A673 (cell line): ENCODE data around the gene CFAP161. TPM values are rescaled to one million over a fixed set of nuclear protein-coding genes. Genes with fewer than 3 reads are reported as not detected.

Experiments used
- BruUV-seq: library from RNA; stranded (reverse); fragments of 400-500 nt; replicated peaks from 2 replicates; lab custom pipeline; 2021; lab: Mats Ljungman, UMichigan
- CTCF ChIA-PET: fragments of 300-600 bp; sonication (Branson Sonifier 250); formaldehyde crosslinking; loops from one replicate; lab custom pipeline; 2022; ENCODE audit warnings: antibody characterized with exemption; lab: Charles Lee
- POLR2A ChIA-PET: fragments of 300-600 bp; sonication (Branson Sonifier 250); formaldehyde crosslinking; loops from one replicate; lab custom pipeline; 2022; ENCODE audit warnings: antibody characterized with exemption; ENCODE audit not compliant: low non-redundant PET; lab: Charles Lee
- DNase-seq: peaks from one replicate; pipeline ENCODE4 v3.0.0-alpha.2; 2015; ENCODE audit warnings: low spot score
- H3K27ac ChIP-seq: fragments of 200-600 bp; sonication (generic); 2 replicates; pipeline ENCODE4 v1.5.1; 2016; ENCODE audit warnings: mixed run types, low read depth, mild to moderate bottlenecking, mixed read lengths, antibody characterized with exemption, low read length; ENCODE audit not compliant: poor library complexity, severe bottlenecking
- H3K27me3 ChIP-seq: fragments of 200-600 bp; sonication (generic); replicated peaks from 2 replicates; pipeline ENCODE4 v1.6.1; 2017; ENCODE audit warnings: mixed run types, low read depth, mild to moderate bottlenecking, mixed read lengths, antibody characterized with exemption, low read length; ENCODE audit not compliant: insufficient read depth, poor library complexity
- H3K36me3 ChIP-seq: fragments of 200-600 bp; sonication (generic); 2 replicates; pipeline ENCODE4 v1.6.1; 2016; ENCODE audit warnings: mixed run types, mild to moderate bottlenecking, mixed read lengths, antibody characterized with exemption, low read length; ENCODE audit not compliant: insufficient read depth, poor library complexity, severe bottlenecking
- H3K4me1 ChIP-seq: fragments of 200-600 bp; sonication (generic); 2 replicates; pipeline ENCODE4 v1.6.1; 2017; ENCODE audit warnings: mixed run types, mild to moderate bottlenecking, mixed read lengths, antibody characterized with exemption, low read length; ENCODE audit not compliant: insufficient read depth, poor library complexity, severe bottlenecking
- H3K4me3 ChIP-seq: fragments of 200-600 bp; sonication (generic); 2 replicates; pipeline ENCODE4 v1.5.1; 2016; ENCODE audit warnings: low read depth, mixed run types, mild to moderate bottlenecking, mixed read lengths, low read length; ENCODE audit not compliant: poor library complexity, severe bottlenecking
- H3K9me3 ChIP-seq: fragments of 200-600 bp; sonication (generic); 2 replicates; pipeline ENCODE4 v1.6.1; 2016; ENCODE audit warnings: mixed run types, low read depth, mild to moderate bottlenecking, mixed read lengths, antibody characterized with exemption, low read length; ENCODE audit not compliant: poor library complexity, severe bottlenecking
- CTCF ChIP-seq: fragments of 300-800, 200-600 bp; sonication (generic); conservative IDR thresholded peaks from 2 replicates; pipeline ENCODE4 v1.5.1; 2017; ENCODE audit warnings: low read depth, mild to moderate bottlenecking, antibody characterized with exemption, low read length, moderate library complexity, mixed read lengths
- EZH2 ChIP-seq: fragments of 200-600 bp; sonication (generic); IDR thresholded peaks from 2 replicates; pipeline ENCODE4 v1.6.1; 2017; ENCODE audit warnings: borderline replicate concordance, low read depth, mild to moderate bottlenecking, mixed read lengths, antibody characterized with exemption, low read length; ENCODE audit not compliant: poor library complexity, severe bottlenecking
- intact Hi-C: fragments of 100-400 bp; cut with micrococcal nuclease; formaldehyde crosslinking; loops from one replicate; pipeline ENCODE4 v1.10.0; 2022; ENCODE audit not compliant: unreplicated experiment
- total RNA-seq: library from RNA; stranded (reverse); gene quantifications from 2 replicates; pipeline ENCODE4 v1.2.3, GENCODE V29; 2021

Gene CFAP161
- total RNA-seq, 1 experiment from 2014 or later: 2.8 TPM

- ChIA-PET POLR2A (no interaction called here), CTCF (no interaction called here)
- H3K27me3 ChIP-seq: peaks cover 7% of the 10 kb centered on the region
- no TSS peak for BruUV-seq
- H3K4me1 ChIP-seq: peaks cover 4% of the 10 kb centered on the region
- no peak overlapping the region for H3K27ac ChIP-seq
- H3K36me3 ChIP-seq: no peaks in the 10 kb centered on the region
- H3K4me3 ChIP-seq: no peak overlapping the region
- TF ChIP-seq EZH2 (no peak), CTCF (no peak)
- no peaks in the 10 kb centered on the region for H3K9me3 ChIP-seq
- intact Hi-C loops: no loop called here
- DNase-seq: no peak
Measured at GRCh38 chr15:81103857-81104256, 30.2 kb upstream of the CFAP161 start.

GRCh38 chr15:81105545-81105944 is 28.5 kb upstream of the CFAP161 start:
- intact Hi-C loops: loop anchor here (5.0 kb wide), 1 partner anchor 103 kb away; the partner anchor contains the start of gene TLNRD1
- BruUV-seq: no TSS peak
- peaks cover 4% of the 10 kb centered on the region for H3K4me1 ChIP-seq

GRCh38 chr15:81106560-81106959 is 27.5 kb upstream of the CFAP161 start:
- Histone ChIP-seq H3K4me3 (no peak overlapping the region), H3K36me3 (no peaks in the 10 kb centered on the region), H3K9me3 (no peaks in the 10 kb centered on the region), H3K27ac (no peak overlapping the region), H3K27me3 (peaks cover 17% of the 10 kb centered on the region), H3K4me1 (peaks cover 4% of the 10 kb centered on the region)
- no TSS peak for BruUV-seq
- DNase-seq: peak; percentile 67
- ChIA-PET POLR2A (no interaction called here), CTCF (interaction anchor here (1.0 to 2.4 kb wide), 2 partner anchors 55 to 160 kb away, joined by 4 to 32 read pairs; no protein-coding TSS in a partner anchor)
- intact Hi-C loops: loop anchor here (1.0 to 5.0 kb wide), 2 partner anchors 104 to 160 kb away; partner anchors contain the start of gene TLNRD1
- peak; percentile 79 for TF ChIP-seq CTCF
- no peak for TF ChIP-seq EZH2

More at GRCh38 chr15:81105545-81105944, 28.5 kb upstream of the CFAP161 start:
- peaks cover 14% of the 10 kb centered on the region for H3K27me3 ChIP-seq
- TF ChIP-seq EZH2 (no peak), CTCF (no peak)
- POLR2A ChIA-PET: no interaction called here
- H3K9me3 ChIP-seq: no peaks in the 10 kb centered on the region
- H3K27ac ChIP-seq: no peak overlapping the region
- no peak overlapping the region for H3K4me3 ChIP-seq
- CTCF ChIA-PET: interaction anchor here (2.4 kb wide), 1 partner anchor 161 kb away, joined by 32 read pairs; no protein-coding TSS in a partner anchor
- no peak for DNase-seq
- no peaks in the 10 kb centered on the region for H3K36me3 ChIP-seq
